GM12892 (cell line): ENCODE data around the gene SPACA7.

ENCODE experiments used
- POLR2A ChIP-seq: IDR thresholded peaks from 2 replicates; pipeline ENCODE4 v1.6.1; 2011; ENCODE audit warnings: low read depth, low read length, control low read depth
- TAF1 ChIP-seq: IDR thresholded peaks from 2 replicates; pipeline ENCODE4 v1.6.1; 2011; ENCODE audit warnings: low read depth, mild to moderate bottlenecking, control low read depth, low read length, borderline replicate concordance

DNA sequence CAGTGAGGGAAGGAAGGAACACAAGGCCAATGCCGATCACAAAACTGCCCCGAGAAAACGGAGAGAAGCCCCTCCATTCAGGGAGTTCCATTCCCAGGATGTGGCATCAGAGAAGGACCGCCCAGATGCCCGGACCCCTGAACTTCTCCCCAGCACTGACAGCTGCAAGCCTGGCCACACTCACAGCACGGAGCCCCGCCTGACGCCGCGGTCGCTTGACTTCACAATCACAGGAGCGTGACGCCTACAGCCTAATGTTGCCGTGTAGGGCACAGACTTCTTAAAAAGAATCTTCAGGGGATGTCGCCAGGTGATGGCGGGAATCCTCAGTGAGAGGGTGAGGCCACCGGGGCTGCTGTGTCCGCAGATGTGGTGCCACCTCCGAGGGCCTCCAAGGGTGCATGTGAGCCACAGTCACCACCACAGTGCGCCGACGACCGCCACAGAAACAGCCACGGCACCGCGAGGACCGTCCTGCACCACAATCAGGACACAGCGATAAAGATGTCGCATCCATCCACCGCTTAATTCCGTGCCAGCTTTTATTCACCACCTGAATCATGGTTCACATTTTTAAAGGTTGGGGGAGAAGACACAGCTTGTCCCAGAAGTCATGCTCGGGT lies 77.2 kb downstream of the SPACA7 start:
- TF ChIP-seq POLR2A: no peak
- no peak for TF ChIP-seq TAF1
